ENCODE measurements around the gene COL6A3.
"Not testable (repeated sequence)": the region's sequence is repeated elsewhere in the genome, so short reads cannot be mapped to it uniquely, and the experiment has no call there.

The COL6A3 gene

GRCh38 chr2:237319086-237319820 is 94.7 kb downstream of the COL6A3 start:
- no peak for DNase-seq

DNA sequence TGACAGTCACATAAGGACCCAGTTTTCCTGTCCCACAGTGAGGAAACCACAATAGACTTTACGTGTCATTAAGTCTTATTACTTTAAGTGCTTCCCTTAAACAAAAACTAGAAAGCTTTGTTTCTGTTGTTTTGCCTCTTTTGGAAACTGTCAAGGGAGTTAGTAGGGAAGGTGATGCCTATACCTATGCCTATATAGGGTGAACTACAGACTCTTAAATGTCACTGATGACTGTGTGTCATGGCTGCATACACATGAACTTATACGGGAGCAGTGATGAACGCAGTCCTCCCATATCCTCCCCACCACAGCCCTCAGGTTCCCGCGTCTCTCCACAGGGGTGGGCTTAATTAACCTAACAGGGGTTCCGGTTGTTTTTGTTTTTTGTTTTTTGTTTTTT is 97.6 kb downstream of the COL6A3 start:
- no peak for DNase-seq

DNA sequence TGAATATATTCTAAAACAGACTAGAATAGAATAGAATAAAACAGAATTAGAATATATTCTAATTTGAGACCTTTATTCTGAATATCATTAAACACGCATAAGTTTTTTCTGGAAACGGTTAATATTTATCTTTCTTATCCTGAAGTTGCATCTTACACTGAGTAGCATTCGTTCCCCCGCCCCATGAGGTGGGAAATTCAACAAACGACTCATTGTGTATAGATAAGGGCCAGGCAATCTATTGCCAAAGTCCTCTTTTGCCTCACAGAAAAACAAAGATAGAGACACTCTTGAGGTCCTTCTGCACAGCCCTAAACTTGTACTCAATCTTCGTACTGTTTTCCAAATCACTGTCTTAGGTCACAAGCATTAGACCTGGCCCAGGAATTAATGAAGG is 98.1 kb downstream of the COL6A3 start:
- no peak for DNase-seq

DNA sequence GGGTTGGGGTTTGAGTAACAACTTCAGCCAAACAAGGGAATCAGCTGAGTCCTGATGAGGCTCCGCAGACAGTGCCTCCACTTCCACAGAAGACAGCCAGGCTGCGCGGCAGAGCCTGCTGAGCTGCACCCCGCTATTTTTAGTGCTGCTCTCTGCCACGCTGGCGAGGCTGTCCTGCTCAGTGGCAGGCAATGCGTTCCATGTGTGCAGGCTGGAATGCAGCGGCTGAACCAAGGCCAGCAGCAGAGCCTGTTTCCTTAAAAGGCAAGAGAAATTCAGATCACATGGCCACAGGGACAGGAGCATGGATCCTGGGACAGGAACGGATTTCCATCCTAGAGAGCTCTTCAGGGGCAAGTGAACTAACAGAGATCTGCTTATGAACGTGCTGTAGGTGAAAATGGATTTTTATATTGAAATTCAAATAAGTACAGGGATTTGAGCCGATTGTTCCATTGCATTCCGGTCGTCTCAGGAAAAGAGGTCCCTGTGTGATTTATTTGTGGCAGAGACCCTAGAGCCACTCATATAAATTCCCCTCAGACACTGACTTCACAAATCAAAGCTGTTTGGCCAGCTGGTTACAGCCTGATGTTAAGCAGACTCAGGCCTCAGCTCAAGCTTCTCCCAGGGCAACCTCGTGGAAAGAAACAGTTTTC is 98.7 kb downstream of the COL6A3 start:
- peak in 42 of 51 donors; percentile 4 to 79 (median 50) for DNase-seq

DNA sequence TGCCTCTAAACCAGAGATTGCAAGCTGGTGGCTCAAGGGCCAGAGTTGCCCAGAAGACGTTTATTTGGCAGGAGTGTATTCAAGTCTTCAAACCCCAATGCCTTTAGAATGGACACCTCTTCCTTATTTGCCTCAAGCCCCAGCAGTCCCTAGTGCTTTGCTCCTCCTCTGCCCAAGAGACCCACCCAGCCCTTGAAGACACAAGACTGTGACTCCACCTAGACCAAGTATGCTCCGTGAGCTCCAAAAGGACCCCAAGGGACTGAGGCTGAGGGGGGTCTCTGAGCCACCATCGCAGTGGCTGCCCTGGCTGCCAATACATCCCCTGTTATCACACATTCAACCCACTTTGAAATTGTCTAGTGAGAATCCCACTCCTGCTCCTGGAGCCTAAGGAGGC is 99.3 kb downstream of the COL6A3 start:
- DNase-seq: no peak

DNA sequence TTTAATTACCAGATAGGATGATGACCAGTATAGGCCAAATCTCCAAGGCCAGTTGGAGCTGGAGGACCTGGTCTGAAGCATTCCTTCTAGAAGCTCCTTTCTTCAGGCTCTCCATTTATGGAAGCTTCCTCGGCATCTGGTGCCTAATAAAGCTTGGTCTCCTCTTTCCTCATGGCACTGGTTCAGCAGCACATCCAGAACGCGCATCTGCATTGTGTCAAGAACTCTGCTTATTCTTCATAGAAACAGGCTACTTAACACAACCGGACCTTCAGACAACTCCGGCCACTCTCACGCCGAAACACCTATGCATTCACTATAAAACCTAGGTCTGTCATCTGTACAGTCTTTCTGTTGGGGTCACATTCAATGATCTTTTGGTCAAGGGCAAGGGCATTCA is 99.8 kb downstream of the COL6A3 start:
- DNase-seq: no peak

GRCh38 chr2:237312021-237312755 is 101.8 kb downstream of the COL6A3 start:
- DNase-seq: no peak

- DNase-seq: no peak
These were observed 103.3 kb downstream of the COL6A3 start for GRCh38 chr2:237310515-237311114.

GRCh38 chr2:237309416-237309815 is 104.5 kb downstream of the COL6A3 start:
- no peak for DNase-seq

DNA sequence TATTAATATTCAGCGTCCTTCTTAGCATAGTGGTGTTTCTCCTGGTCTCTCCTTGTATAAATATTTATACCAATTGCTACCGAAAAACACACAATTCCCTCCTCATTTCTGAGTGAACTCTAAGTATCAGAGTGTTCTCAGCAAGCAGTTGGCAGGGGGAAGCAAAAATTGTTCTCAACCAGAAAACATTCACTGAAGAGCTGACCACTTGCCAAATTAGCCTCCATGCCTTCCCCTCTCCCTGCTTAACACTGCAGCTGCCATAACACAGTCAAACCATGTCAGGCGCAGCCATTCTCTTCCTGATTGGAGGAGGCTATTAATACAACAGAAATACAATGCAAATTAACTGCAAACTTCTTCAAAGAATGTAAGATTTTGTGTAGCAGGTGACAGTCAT is 105.0 kb downstream of the COL6A3 start:
- DNase-seq: peak in 2 of 51 donors; percentile 7 to 13

DNA sequence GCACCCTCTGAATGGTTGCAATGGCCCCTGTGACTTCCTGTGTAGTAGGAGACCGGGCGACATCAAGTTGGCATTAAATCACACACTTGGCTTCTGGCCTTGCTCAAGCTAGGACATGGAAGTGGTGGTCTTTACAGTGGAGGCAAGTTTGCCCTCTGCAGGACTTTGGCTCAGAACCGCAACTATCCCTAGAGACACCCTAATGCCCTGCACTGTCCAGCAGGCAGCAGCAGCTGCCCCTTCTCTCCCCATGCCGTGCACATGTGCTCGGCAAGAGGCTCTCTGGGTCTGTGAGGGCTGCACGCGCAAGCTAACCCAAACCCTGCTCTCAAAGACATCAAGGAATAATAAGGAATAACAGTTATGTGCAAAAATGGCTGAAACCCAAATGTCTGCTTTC is 106.5 kb downstream of the COL6A3 start:
- no peak for DNase-seq

DNA sequence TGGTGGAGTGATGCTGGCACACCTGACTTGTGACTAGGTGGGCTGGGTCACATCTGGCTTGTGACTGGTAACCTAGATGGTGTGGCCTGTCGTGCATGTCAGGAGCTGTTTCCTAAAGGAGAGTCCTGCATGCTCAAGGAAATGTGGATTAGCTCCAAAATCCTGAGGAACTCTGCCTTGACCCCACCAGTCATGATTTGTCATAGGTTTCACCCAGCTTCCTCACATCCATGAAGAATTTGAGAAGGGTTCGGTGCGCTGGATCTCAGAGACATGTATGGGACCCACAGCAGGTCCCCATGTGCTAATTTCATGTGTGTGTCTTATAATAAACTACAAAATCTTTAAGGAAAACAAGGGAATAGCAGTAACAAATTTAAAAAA is 107.2 kb downstream of the COL6A3 start:
- DNase-seq: no peak

DNA sequence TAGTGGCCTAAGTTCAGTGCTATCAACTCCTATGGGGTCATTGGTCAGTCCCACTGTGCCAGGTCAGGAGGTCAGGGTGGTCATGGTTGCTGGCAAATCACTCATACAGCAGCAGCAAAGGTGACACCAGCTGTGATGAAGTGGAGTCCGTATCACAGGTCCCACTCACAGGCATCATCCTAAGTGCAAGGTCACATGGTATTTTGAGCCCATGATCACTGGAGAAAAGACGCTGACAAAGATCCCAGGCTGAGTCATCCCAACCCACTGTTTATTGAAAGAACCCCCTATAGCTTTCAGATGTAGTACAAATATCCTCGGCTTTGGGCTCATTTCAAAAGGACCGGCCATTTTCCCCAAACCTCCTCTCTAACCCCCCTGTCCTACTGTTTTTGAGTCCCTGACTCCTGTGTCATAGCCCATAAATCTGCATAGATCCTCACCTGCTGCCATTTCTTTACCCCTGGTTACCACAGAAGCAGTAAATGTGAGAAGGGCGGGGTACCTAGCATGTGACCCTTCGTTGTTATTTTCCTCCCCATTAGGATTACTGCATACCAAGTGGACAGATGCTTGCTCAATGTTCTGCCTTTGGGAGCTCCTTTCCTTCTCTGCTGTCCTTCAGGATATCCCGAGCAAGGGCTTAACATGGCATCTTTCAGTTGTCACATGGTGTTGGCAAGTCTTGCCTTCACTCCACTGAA is 107.7 kb downstream of the COL6A3 start:
- no peak for DNase-seq

GRCh38 chr2:237305579-237305978 is 108.4 kb downstream of the COL6A3 start:
- DNase-seq: no peak

DNA sequence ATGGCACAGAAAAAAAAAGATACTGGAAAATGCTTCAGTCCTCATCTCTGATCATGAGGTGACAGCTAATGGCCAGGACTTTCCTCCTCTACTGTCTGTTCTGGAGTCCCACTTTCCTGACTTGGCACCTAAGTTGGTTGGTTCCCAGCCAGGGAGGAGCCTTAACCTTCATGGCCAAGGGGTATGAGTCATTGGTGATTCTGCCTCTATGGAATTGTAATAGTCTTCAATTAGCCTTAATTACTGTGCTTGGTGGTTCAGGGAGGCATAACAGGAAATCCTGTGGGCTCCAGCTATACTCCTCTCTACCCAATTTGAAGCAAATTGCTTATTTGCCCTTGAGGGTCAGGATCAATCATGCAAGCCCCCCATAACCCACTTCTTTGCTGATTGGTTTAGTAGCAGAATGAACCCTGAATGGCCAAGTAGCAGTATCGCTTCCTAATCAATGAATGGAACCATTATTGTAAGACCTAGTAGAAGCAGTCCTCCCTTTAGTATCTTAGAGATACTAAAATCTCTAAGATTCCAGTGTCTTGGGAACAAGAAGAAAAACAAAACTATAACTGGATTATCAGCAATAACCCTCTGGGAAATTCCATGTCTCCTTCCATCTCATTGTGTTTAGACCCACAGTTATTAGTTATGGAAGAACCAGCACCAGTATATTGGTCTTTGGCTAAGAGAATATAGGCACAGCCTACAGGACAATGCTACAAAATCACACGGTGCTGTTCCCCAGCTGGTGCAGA is 109.0 kb downstream of the COL6A3 start:
- no peak for DNase-seq

GRCh38 chr2:237303244-237303643 is 110.7 kb downstream of the COL6A3 start:
- not testable (repeated sequence) for DNase-seq

DNA sequence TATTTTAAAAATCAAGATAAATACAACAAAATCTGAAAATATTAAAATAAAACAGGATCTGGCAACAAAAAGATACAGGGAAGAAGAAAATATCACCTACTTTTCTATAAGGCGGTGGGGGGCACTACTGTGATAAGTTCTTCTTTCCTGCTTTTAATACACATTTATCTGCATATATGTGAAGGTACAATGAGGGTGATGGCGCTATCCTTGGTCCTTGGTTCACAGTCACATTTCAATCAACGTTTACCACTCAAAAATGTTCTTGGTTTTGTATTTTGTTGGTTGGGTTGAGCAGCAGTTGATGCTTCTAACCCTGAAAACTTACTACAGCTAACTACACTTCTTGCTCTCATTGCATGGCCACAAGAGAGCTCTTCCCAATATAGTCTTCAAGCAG is 112.4 kb downstream of the COL6A3 start:
- DNase-seq: no peak

- no peak for DNase-seq
These were observed 113.2 kb downstream of the COL6A3 start for GRCh38 chr2:237300739-237301138.

DNA sequence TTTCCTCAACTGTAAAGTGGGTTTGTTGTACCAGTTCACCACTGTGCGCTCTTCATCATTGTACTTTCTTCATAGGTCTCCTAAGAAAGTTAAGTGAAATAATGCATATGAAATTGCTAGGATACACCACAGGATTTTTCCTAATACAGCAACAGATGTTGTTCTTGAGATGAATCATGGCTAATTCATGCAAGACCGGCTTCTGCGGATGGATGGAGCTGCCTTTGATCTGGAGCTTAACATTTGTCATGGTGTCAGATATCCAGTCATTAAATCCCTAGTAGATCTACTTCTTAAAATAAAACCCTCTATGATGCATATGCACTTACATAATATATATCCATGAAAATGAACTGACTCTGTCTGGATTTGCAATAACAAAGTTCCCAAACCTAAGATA is 114.1 kb downstream of the COL6A3 start:
- no peak for DNase-seq

DNA sequence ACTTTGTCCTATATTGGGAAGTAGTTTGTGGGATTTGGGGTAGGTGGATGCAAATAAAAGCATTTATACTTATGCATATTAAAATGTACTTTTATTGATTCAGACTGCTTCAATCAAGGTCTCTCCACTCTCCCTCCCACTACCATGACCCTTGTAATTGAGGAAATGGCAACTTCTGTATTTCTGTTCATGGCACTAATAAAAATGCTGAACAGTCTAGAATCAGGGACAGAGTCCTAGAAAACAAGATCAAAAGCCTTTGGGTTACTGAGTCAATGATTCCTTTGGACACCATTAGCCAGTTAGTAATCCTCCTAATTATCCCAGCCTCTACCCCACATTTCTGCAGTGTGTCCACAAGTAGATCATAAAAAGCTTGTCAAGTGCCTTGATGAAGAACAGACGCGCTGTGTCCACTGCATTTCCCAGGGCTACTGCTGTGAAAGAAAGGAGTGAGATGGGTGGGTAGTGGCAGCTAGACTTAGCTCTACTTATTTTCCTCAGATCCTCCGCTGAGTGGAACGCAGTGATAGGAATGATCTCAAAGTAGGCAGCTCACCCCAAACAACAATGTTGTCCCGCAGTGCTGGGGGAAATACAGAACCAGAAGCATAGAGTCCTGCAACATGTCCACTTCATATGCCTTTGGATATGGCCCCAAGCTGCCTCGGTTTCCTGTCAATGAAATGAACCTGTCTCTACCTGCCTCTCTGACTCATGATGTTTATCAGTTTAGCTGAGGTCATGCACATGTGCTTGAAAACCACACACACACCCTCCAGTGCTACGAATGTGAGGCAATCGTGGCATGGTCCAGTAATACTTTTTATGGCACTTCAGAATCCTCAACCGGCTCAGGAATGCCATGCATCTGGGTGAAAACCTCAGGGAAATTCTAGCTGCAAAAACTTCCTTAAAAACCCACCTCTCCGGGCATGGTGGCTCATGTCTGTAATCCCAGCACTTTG is 115.5 kb downstream of the COL6A3 start:
- DNase-seq: no peak

All from hypothalamus (tissue), 51 donors.